OCI-LY7 (cell line): ENCODE data around the gene BMP4. TPM values are rescaled to one million over a fixed set of nuclear protein-coding genes. Genes with fewer than 3 reads are reported as not detected.

Source experiments
- BruUV-seq: library from RNA; stranded (reverse); fragments of 400-500 nt; replicated peaks from 2 replicates; lab custom pipeline; 2021; lab: Mats Ljungman, UMichigan
- CTCF ChIA-PET: fragments of 300-600 bp; sonication (Branson Sonifier 250); formaldehyde crosslinking; loops from one replicate; lab custom pipeline; 2022; ENCODE audit warnings: antibody characterized with exemption; ENCODE audit not compliant: unreplicated experiment; lab: Charles Lee
- POLR2A ChIA-PET: fragments of 300-600 bp; sonication (Branson Sonifier 250); formaldehyde crosslinking; loops from one replicate; lab custom pipeline; 2022; ENCODE audit warnings: antibody characterized with exemption; lab: Charles Lee
- DNase-seq: peaks from one replicate; pipeline ENCODE4 v3.0.0-alpha.2; 2015; ENCODE audit warnings: low spot score
- H2AFZ ChIP-seq: fragments of 200-600 bp; sonication (generic), shearing (Covaris generic); 2 replicates; pipeline ENCODE4 v1.6.1; 2014; ENCODE audit warnings: mild to moderate bottlenecking, antibody characterized with exemption, low read length, moderate library complexity
- H3K27ac ChIP-seq: fragments of 200-600 bp; sonication (generic); 2 replicates; pipeline ENCODE4 v1.5.1; 2014; ENCODE audit warnings: mixed run types, low read depth, mild to moderate bottlenecking, moderate library complexity, low read length, inconsistent platforms; ENCODE audit not compliant: poor library complexity, severe bottlenecking
- H3K36me3 ChIP-seq: fragments of 200-600 bp; sonication (generic); 2 replicates; pipeline ENCODE4 v1.6.1; 2014; ENCODE audit warnings: mild to moderate bottlenecking, antibody characterized with exemption, low read length, moderate library complexity, mixed read lengths; ENCODE audit not compliant: insufficient read depth
- H3K4me1 ChIP-seq: fragments of 200-600 bp; sonication (generic); 2 replicates; pipeline ENCODE4 v1.5.1; 2014; ENCODE audit warnings: mild to moderate bottlenecking, low read length; ENCODE audit not compliant: insufficient read depth, poor library complexity, severe bottlenecking
- H3K4me2 ChIP-seq: fragments of 200-600 bp; sonication (generic); 2 replicates; pipeline ENCODE4 v1.6.1; 2014; ENCODE audit warnings: mild to moderate bottlenecking, low read length
- H3K4me3 ChIP-seq: fragments of 200-600 bp; sonication (generic); 2 replicates; pipeline ENCODE4 v1.5.1; 2014; ENCODE audit warnings: mild to moderate bottlenecking, low read depth, low read length; ENCODE audit not compliant: poor library complexity, severe bottlenecking
- H3K79me2 ChIP-seq: fragments of 200-600 bp; sonication (generic); 2 replicates; pipeline ENCODE4 v1.6.1; 2016; ENCODE audit warnings: low read depth, mild to moderate bottlenecking, low read length, moderate library complexity, mixed read lengths; ENCODE audit not compliant: insufficient read depth
- H3K9me2 ChIP-seq: fragments of 200-600 bp; sonication (generic); 2 replicates; pipeline ENCODE4 v1.6.1; 2016; ENCODE audit warnings: mild to moderate bottlenecking, low read length, mixed read lengths; ENCODE audit not compliant: insufficient read depth
- H3K9me3 ChIP-seq: fragments of 200-600 bp; sonication (generic); 2 replicates; pipeline ENCODE4 v1.6.1; 2014; ENCODE audit warnings: mild to moderate bottlenecking, mixed run types, low read length, mixed read lengths
- H4K20me1 ChIP-seq: fragments of 200-600 bp; sonication (generic); 2 replicates; pipeline ENCODE4 v1.6.1; 2014; ENCODE audit warnings: mild to moderate bottlenecking, antibody characterized with exemption, low read length, moderate library complexity, mixed read lengths; ENCODE audit not compliant: insufficient read depth
- CTCF ChIP-seq: fragments of 200-600 bp; sonication (generic); conservative IDR thresholded peaks from 2 replicates; pipeline ENCODE4 v1.5.1; 2014; ENCODE audit warnings: mild to moderate bottlenecking, antibody characterized with exemption, low read length, moderate library complexity, mixed read lengths
- EZH2phosphoT487 ChIP-seq: fragments of 200-600 bp; sonication (generic); IDR thresholded peaks from 2 replicates; pipeline ENCODE4 v1.6.1; 2018; ENCODE audit warnings: low read depth, borderline replicate concordance, mild to moderate bottlenecking, mixed run types, antibody characterized with exemption, low read length, moderate library complexity, mixed read lengths
- intact Hi-C: fragments of 100-400 bp; cut with micrococcal nuclease; formaldehyde crosslinking; loops from one replicate; pipeline ENCODE4 v1.10.0; 2022; ENCODE audit not compliant: unreplicated experiment
- total RNA-seq, 2 experiments: library from RNA; depleted of rRNA in 1 of 2; stranded (reverse); fragments of >200 nt in 1 of 2; shearing (Covaris generic) in 1 of 2; gene quantifications; 2 replicates each; pipeline ENCODE4 v1.2.3, GENCODE V29; 2014 to 2022

BMP4 gene
- total RNA-seq, 2 experiments from 2014 or later, result not detected

GRCh38 chr14:53916239-53916638, 40.4 kb downstream of the BMP4 start:
- Histone ChIP-seq H3K9me2 (no peaks in the 10 kb centered on the region), H3K4me2 (no peak overlapping the region), H3K4me3 (no peak overlapping the region), H3K27ac (no peak overlapping the region), H3K4me1 (no peaks in the 10 kb centered on the region), H2AFZ (no peak overlapping the region), H3K9me3 (no peaks in the 10 kb centered on the region), H3K36me3 (no peaks in the 10 kb centered on the region), H3K79me2 (no peaks in the 10 kb centered on the region), H4K20me1 (no peaks in the 10 kb centered on the region)
- ChIA-PET POLR2A (no interaction called here), CTCF (no interaction called here)
- DNase-seq, result no peak
- no peak for TF ChIP-seq CTCF
- no peak for TF ChIP-seq EZH2phosphoT487
- no TSS peak for BruUV-seq
- intact Hi-C loops, result no loop called here

- Histone ChIP-seq H3K79me2 (no peaks in the 10 kb centered on the region), H3K9me3 (no peaks in the 10 kb centered on the region), H4K20me1 (no peaks in the 10 kb centered on the region), H3K27ac (no peak overlapping the region), H3K4me3 (no peak overlapping the region), H3K4me1 (no peaks in the 10 kb centered on the region), H3K4me2 (no peak overlapping the region), H2AFZ (no peak overlapping the region), H3K9me2 (no peaks in the 10 kb centered on the region), H3K36me3 (no peaks in the 10 kb centered on the region)
- ChIA-PET CTCF (no interaction called here), POLR2A (no interaction called here)
- BruUV-seq, result no TSS peak
- DNase-seq, result no peak
- intact Hi-C loops, result no loop called here
- TF ChIP-seq EZH2phosphoT487 (no peak), CTCF (no peak)
Observed at GRCh38 chr14:53915364-53916014, 41.1 kb downstream of the BMP4 start.

DNA sequence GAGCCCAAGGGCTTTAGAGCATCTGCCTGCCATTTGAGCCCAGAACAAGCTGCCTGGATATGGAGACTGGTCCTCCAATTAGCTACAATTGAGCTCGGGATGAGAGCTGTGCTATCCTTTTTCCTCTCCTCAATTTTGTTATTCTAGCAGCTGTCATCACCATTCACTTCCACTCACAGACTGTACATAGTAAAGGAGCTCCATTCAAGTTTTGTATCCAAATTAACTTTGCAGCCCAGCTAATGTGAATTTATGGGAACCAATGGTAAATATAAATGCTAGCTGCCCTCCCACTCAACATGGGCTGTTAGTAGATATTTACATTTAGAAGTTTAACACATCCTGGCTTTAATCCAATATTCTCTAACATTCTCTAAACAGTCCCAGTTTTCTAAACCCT, 44.6 kb downstream of the BMP4 start:
- H3K9me2 ChIP-seq, result no peaks in the 10 kb centered on the region
- no peaks in the 10 kb centered on the region for H3K9me3 ChIP-seq
- CTCF ChIA-PET, result no interaction called here
- no peak for TF ChIP-seq CTCF
- TF ChIP-seq EZH2phosphoT487, result no peak
- H3K4me1 ChIP-seq, result no peaks in the 10 kb centered on the region
- H3K27ac ChIP-seq, result no peak overlapping the region
- POLR2A ChIA-PET, result interaction anchor here (0.7 to 1.1 kb wide), 2 partner anchors 10 to 51 kb away, joined by 3 to 6 read pairs; no protein-coding TSS in a partner anchor
- H3K4me2 ChIP-seq, result no peak overlapping the region
- no peaks in the 10 kb centered on the region for H4K20me1 ChIP-seq
- no TSS peak for BruUV-seq
- H3K4me3 ChIP-seq, result no peak overlapping the region
- H3K79me2 ChIP-seq, result no peaks in the 10 kb centered on the region
- H3K36me3 ChIP-seq, result no peaks in the 10 kb centered on the region
- intact Hi-C loops, result no loop called here
- H2AFZ ChIP-seq, result no peak overlapping the region
- no peak for DNase-seq
